GM23248 (cell line): ENCODE measurements around the gene C4orf33.

Experiments used
- EZH2 ChIP-seq: fragments of 200-600 bp; sonication (generic); IDR thresholded peaks from 2 replicates; pipeline ENCODE4 v1.6.1; 2018; ENCODE audit warnings: antibody characterized with exemption, mild to moderate bottlenecking; ENCODE audit not compliant: insufficient read depth, poor library complexity, severe bottlenecking
- EZH2phosphoT487 ChIP-seq: fragments of 200-600 bp; sonication (generic); IDR thresholded peaks from 2 replicates; pipeline ENCODE4 v1.6.1; 2018; ENCODE audit warnings: antibody characterized with exemption, moderate library complexity, mild to moderate bottlenecking, low read depth; ENCODE audit not compliant: insufficient read depth

GRCh38 chr4:129077326-129077725 is 18.6 kb upstream of the C4orf33 start:
- TF ChIP-seq EZH2 (no peak), EZH2phosphoT487 (no peak)
